Parathyroid adenoma (tissue), 2 donors: Measurements from ENCODE around the gene NUP210.
"Not testable (repeated sequence)": the region's sequence is repeated elsewhere in the genome, so short reads cannot be mapped to it uniquely, and the experiment has no call there.

Experiments used
- H2AFZ ChIP-seq: fragments of 300-600 bp; sonication (generic); one replicate; pipeline ENCODE4 v1.7.0; 2017; ENCODE audit warnings: antibody characterized with exemption, mild to moderate bottlenecking
- H3K27ac ChIP-seq: fragments of 300-600 bp; sonication (generic); one replicate; pipeline ENCODE4 v1.7.0; 2017
- H3K27me3 ChIP-seq: fragments of 300-600 bp; sonication (generic); one replicate; pipeline ENCODE4 v1.7.0; 2017; ENCODE audit warnings: low read length; ENCODE audit not compliant: control insufficient read depth, insufficient read depth
- H3K36me3 ChIP-seq: fragments of 300-600 bp; sonication (generic); one replicate; pipeline ENCODE4 v1.7.0; 2017; ENCODE audit warnings: low read length; ENCODE audit not compliant: control insufficient read depth, insufficient read depth
- H3K4me1 ChIP-seq: fragments of 300-600 bp; sonication (generic); one replicate; pipeline ENCODE4 v1.7.0; 2017; ENCODE audit warnings: control low read depth
- H3K4me2 ChIP-seq: fragments of 300-600 bp; sonication (generic); one replicate; pipeline ENCODE4 v1.7.0; 2017; ENCODE audit warnings: low read length
- H3K4me3 ChIP-seq: fragments of 300-600 bp; sonication (generic); one replicate; pipeline ENCODE4 v1.7.0; 2017; ENCODE audit warnings: low read depth, low read length
- H3K79me2 ChIP-seq: fragments of 300-600 bp; sonication (generic); one replicate; pipeline ENCODE4 v1.7.0; 2017; ENCODE audit warnings: control low read depth
- H3K9ac ChIP-seq: fragments of 300-600 bp; sonication (generic); one replicate; pipeline ENCODE4 v1.7.0; 2017; ENCODE audit warnings: mild to moderate bottlenecking
- H3K9me3 ChIP-seq: fragments of 300-600 bp; sonication (generic); one replicate; pipeline ENCODE4 v1.7.0; 2017; ENCODE audit warnings: low read length; ENCODE audit not compliant: control insufficient read depth
- TF ChIP-seq, protein P1 (sequence below): fragments of 300-600 bp; sonication (generic); IDR thresholded peaks from one replicate; pipeline ENCODE4 v1.7.0; 2017; ENCODE audit warnings: antibody characterized with exemption, mild to moderate bottlenecking
- donor health status: primary hyperparathyroidism.

Gene NUP210

DNA sequence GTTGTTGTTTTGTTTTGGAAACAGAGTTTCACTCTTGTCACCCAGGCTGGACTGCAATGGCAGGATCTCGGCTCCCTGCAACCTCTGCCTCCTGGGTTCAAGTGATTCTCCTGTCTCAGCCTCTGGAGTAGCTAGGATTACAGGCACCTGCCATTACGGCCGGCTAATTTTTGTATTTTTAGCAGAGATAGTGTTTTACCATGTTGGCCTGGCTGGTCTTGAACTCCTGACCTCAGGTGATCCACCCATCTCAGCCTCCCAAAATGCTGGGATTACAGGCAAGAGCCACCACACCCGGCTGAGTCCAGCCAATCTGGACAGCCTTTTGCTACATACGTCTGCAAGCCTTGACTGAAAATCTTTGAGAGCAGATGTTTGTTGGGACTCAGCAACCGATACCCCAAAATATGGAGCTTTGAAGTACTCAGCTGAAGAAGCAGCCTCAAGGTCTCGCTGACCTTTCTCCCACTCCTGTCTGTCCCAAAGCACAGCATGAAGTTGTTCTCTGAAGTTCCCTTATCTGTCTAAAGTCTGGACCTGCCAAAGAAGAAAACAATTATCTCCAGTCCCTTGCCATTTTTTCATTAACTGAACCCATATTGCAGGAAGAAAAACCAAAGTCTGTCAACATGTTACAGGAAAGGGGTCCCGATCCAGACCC is 9.6 kb upstream of the NUP210 start:
- Histone ChIP-seq H3K4me3 (no peak overlapping the region), H3K27me3 (no peaks in the 10 kb centered on the region), H3K27ac (no peak overlapping the region), H3K9me3 (no peaks in the 10 kb centered on the region), H3K36me3 (no peaks in the 10 kb centered on the region), H3K4me1 (no peaks in the 10 kb centered on the region), H3K79me2 (no peaks in the 10 kb centered on the region), H2AFZ (no peak overlapping the region), H3K4me2 (no peak overlapping the region), H3K9ac (no peak overlapping the region)
- TF ChIP-seq, protein P1, sequence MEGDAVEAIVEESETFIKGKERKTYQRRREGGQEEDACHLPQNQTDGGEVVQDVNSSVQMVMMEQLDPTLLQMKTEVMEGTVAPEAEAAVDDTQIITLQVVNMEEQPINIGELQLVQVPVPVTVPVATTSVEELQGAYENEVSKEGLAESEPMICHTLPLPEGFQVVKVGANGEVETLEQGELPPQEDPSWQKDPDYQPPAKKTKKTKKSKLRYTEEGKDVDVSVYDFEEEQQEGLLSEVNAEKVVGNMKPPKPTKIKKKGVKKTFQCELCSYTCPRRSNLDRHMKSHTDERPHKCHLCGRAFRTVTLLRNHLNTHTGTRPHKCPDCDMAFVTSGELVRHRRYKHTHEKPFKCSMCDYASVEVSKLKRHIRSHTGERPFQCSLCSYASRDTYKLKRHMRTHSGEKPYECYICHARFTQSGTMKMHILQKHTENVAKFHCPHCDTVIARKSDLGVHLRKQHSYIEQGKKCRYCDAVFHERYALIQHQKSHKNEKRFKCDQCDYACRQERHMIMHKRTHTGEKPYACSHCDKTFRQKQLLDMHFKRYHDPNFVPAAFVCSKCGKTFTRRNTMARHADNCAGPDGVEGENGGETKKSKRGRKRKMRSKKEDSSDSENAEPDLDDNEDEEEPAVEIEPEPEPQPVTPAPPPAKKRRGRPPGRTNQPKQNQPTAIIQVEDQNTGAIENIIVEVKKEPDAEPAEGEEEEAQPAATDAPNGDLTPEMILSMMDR, result no peak

DNA sequence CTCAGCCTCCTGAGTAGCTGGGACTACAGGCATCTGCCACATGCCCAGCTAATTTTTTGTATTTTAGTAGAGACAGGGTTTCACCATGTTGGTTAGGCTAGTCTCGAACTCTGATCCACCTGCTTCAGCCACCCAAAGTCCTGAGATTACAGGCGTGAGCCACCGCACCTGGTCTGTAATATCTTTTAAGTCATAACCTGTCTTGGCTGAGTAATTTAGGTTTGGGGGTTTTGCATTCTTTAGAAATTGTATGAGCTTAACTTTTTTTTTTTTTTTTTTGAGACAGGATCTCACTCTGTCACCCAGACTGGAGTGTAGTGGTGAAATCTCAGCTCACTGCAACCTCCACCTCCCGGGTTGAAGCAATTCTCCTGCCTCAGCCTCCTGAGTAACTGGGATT is 8.6 kb upstream of the NUP210 start:
- H3K4me1 ChIP-seq, H3K4me3 ChIP-seq, H3K79me2 ChIP-seq, H3K9ac ChIP-seq, H3K27ac ChIP-seq, H3K27me3 ChIP-seq, H2AFZ ChIP-seq, H3K9me3 ChIP-seq, H3K36me3 ChIP-seq, H3K4me2 ChIP-seq: not testable (repeated sequence)

DNA sequence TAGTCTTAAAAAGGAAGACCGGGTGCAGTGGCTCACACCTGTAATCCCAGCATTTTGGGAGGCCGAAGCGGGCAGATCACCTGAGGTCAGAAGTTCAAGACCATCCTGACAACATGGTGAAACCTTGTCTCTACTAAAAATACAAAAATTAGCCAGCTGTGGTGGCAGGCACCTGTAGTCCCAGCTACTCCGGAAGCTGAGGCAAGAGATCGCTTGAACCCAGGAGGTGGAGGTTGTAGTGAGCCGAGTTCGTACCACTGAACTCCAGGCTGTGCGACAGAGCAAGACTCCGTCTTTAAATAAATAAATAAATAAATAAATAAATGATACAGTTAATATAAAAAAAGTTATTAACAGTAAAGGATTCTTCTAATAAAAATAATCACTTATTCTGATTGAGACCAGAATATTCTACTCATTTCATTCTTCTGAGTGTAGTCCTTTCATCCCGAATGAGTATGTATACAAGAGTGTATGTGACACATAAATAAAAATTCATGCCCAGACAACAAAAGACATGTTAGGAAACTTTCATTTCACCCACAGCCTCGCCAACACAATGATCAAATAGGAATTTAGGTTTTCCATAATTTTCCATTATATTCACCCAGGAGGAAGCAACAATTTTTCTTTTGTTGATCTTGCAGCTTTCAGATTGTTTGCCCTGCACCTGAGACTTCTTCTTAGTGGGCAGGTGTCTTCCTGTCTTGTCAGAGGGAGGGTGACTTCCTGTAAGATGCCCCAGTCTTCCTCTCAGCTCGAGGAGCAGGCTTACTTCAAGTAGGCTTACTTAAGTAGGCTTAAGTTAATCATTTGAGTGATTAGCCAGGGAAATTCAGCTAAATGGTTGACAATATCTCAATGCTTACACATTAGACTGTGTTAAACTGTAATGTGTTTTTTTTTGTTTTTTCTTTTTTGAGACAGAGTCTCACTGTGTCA is 7.8 kb upstream of the NUP210 start:
- TF ChIP-seq, protein P1, result no peak
- no peak overlapping the region for H3K27ac ChIP-seq

DNA sequence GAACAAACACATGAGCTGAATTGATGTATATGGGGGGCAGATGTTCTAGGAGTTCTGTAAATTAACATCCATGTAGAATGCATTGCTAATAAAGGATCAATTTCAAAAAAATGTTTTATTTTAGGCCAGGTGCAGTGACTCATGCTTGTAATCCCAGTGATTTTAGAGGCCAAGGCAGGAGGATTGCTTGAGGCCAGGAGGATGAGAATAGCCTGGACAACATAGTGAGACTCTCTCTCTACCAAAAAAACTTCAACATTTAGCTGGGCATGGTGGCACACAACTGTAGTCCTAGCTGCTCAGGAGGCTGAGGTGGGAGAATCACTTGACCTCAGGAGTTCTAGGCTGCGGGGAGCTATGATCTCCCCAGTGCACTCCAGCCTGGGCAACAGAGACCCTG is 6.5 kb upstream of the NUP210 start:
- TF ChIP-seq, protein P1, result no peak
- Histone ChIP-seq H3K4me1 (no peaks in the 10 kb centered on the region), H3K27ac (no peak overlapping the region), H3K4me2 (no peak overlapping the region), H3K9me3 (no peaks in the 10 kb centered on the region), H2AFZ (no peak overlapping the region), H3K36me3 (no peaks in the 10 kb centered on the region), H3K9ac (no peak overlapping the region), H3K79me2 (no peaks in the 10 kb centered on the region), H3K27me3 (no peaks in the 10 kb centered on the region), H3K4me3 (no peak overlapping the region)

More for the DNA sequence above, 7.8 kb upstream of the NUP210 start:
- no peak overlapping the region for H3K4me2 ChIP-seq
- H2AFZ ChIP-seq, result no peak overlapping the region
- H3K79me2 ChIP-seq, result no peaks in the 10 kb centered on the region
- H3K27me3 ChIP-seq, result no peaks in the 10 kb centered on the region
- H3K9ac ChIP-seq, result no peak overlapping the region
- H3K9me3 ChIP-seq, result no peaks in the 10 kb centered on the region
- H3K4me1 ChIP-seq, result no peaks in the 10 kb centered on the region
- no peaks in the 10 kb centered on the region for H3K36me3 ChIP-seq
- no peak overlapping the region for H3K4me3 ChIP-seq

DNA sequence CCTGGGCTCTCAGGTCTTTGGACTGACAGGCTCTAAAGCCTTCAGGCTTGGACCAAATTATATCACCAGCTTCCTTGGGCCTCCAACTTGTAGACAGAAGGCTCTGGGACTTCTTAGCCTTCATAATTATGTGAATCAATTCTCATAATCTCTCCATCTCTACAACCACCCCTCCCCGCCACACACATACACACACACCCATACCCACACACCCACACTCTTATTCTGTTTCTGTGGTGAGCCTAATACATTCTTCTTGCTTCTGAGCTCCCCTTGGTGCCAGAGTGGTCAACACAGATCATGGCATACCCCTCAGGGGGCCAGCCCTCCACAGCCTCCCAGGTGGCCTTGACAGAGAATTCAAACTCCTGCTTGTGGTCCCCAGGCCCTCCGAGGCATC is 5.6 kb upstream of the NUP210 start:
- H3K79me2 ChIP-seq, result no peaks in the 10 kb centered on the region
- H3K4me1 ChIP-seq, result no peaks in the 10 kb centered on the region
- no peaks in the 10 kb centered on the region for H3K27me3 ChIP-seq
- H3K9ac ChIP-seq, result no peak overlapping the region
- TF ChIP-seq, protein P1, result no peak
- no peak overlapping the region for H3K4me2 ChIP-seq
- H3K27ac ChIP-seq, result no peak overlapping the region
- no peaks in the 10 kb centered on the region for H3K36me3 ChIP-seq
- H2AFZ ChIP-seq, result no peak overlapping the region
- H3K9me3 ChIP-seq, result no peaks in the 10 kb centered on the region
- no peak overlapping the region for H3K4me3 ChIP-seq
